NCI-H82 treated with DMSO at 0.1 percent for 48 hours (cell line): Measurements from ENCODE around the gene POU5F1.
"Not testable (repeated sequence)": the region's sequence is repeated elsewhere in the genome, so short reads cannot be mapped to it uniquely, and the experiment has no call there.

Experiments
- DNase-seq: peaks from one replicate; lab custom pipeline; 2025; ENCODE audit not compliant: unreplicated experiment; lab: John Stamatoyannopoulos, UW

Gene POU5F1

DNA sequence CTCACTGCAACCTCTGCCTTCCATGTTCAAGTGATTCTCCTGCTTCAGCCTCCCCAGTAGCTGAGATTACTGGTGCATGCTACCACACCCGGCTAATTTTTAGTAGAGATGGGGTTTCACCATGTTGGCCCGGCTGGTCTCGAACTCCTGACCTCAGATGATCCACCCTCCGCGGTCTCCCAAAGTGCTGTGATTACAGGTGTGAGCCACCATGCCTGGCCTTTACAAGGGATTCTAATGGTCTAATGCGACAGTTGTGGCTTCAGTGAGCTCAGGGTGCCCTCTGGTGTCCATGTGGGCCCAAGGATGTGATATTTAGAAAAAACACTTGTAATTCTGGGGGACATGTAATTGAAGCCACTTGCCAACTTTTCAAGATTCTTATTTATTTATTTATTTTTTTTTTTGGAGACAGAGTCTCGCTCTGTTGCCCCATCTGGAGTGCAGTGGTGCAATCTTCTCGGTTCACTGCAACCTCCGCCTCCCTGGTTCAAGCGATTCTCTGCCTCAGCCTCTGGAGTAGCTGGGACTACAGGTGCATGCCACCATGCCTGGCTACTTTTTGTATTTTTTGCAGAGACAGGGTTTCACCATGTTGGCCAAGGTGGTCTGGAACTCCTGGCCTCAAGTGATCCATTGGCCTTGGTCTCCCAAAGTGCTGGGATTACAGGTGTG lies 22.1 kb upstream of the POU5F1 start:
- peak; percentile 21 for DNase-seq

DNA sequence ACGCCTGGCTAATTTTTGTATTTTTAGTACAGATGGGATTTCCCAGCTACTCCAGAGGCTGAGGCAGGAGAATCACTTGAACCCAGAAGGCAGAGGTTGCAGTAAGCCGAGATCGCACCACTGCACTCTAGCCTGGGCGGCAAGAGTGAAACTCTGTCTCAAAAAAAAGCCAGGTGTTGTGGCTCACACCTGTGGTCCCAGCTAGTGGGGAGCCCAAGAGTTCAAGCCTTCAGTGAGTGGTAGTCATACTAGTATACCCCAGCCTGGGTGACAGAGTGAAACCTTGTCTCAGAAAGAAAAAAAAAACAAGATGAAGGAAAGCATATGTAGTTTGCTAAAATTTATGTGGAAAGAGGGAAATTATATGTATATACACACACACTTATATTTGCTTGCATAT lies 20.0 kb upstream of the POU5F1 start:
- DNase-seq, result no peak

GRCh38 chr6:31189223-31189622 lies 18.7 kb upstream of the POU5F1 start:
- not testable (repeated sequence) for DNase-seq

DNA sequence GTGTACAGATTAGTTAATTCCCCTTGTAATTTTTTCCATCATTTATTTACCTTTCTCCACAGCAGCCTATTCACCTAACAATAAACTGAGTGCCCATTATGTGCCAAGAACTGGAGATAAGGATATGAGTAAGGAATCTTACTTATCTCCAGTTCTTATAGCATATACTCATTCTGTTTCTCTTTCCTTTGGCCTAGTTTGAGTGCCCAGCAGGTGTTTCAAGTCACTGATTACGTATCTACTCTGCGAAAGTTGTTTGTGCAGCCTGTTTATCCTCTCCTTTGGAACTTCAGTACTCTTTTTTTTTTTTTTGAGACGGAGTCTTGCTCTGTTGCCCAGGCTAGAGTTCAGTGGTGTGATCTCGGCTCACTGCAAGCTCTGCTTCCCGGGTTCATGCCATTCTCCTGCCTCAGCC lies 17.3 kb upstream of the POU5F1 start:
- no peak for DNase-seq

DNA sequence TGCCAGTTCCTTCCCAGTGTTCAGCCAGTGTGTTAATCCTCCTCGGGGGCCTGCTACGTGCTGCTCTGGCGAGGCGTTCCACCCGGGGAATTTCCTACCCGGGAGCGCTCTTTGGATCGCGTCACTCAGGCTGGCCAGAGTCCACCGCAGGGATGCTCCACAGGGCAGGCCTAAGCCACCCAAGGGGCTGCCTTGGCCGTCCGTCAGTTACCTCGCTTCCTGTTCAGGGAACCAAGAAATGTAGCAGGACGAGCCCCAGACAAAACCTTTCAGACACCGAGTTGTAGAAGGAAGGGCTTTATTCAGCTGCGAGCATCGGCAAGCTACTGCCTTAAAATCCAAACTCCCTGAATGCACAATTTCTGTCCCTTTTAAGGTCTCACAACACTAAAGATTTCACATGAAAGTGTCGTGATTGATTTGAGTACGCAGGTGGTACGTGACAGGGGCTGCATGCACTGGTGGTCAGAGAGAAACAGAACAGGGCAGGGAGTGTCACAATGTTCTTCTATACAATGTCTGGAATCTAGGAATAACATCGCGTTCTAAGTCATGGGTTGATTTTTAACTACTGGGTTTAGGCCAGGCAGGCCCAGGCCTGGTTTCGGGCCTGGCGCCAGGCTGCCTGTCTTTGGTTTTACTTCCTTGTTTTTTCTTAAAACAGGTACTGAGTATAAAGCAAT lies 15.7 kb upstream of the POU5F1 start:
- DNase-seq, result no peak

DNA sequence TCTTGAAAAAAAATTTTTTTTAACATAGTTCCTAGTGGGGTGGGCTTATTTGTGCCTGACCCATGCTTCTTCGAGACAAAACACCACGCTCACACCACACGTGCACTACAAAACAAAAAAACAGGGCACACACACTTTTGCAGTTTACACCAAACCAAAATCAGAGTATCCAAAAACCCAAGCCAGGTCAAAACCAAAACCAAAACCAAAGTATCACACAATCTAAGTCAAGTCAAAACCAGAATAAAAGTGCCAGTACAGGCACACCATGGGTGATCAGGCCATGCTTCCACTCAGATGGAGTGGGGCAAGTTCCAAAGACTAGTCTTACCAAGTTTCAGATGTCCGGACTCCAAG lies 15.2 kb upstream of the POU5F1 start:
- not testable (repeated sequence) for DNase-seq

DNA sequence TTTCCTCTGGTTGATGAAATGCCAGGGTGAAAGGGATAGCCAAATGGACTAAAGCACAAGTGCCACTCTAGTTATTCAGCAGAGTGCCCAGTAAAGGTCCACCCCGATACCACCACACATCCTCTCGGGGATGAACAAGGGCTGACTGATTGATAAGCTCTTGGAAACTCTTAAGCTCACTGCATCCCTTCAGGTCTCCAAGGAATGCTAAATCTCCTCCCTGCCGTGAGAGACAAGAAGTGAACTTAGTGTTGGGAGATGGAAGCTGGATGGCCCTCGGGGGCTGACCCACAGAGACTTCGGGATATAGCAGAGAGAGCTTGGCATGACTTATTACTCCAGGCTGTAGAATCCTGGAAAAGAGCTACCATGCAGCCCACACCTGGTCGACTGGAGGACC lies 13.4 kb upstream of the POU5F1 start:
- not testable (repeated sequence) for DNase-seq

DNA sequence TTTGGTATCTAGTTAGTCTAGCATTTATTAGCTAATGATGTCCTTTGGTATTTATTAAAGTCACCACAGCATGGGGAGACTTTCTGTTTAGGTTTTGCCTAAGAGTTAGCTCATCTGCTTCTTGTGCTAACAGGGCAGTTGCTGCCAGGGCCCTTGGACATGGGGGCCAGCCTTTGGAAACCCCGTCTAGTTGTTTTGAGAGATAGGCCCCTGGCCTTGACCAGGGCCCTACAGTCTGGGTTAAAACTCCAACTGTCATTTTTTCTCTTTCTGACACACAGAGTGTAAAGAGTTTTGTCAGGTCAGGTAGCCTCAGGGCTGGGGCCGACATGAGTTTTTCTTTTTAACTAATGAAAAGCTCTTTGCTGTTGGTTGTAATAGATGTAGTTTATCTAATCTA lies 12.8 kb upstream of the POU5F1 start:
- DNase-seq, result not testable (repeated sequence)

DNA sequence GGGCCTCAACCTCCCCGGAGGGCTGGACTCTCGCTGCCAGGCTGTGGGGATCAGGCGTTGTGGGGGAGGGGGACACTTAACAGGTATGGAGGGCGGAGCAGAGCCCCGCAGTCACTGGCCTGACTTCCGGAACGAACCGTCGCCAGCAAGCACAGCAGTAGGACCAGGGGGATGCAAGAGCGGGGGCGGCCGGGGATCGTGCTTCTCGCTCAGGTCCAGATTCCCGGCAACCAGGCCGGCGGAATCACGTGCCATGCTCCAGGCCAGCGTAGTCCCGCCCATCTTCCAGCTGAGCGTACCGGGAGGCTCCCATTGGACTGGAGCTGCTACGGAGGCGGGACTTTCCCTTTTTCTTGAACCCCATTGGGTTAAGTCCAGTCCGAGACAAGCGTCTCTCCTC lies 10.0 kb upstream of the POU5F1 start:
- DNase-seq, result no peak

DNA sequence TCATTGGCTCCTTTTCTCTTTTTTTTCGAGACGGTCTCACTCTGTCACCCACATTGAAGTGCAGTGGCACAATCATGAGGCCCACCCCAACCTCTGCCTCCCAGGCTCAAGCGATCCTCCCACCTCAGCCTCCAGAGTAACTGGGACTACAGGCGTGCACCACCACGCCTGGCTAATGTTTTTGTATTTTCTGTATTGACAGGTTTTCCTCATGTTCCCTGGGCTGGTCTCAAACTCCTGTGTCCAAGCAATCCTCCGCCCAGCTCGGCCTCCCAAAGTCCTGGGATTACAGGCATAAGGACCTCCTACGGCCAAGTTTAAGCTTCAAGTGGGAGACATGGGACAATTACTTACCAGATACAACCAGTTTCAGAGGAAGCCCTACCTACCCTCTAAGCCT lies 9.4 kb upstream of the POU5F1 start:
- no peak for DNase-seq

DNA sequence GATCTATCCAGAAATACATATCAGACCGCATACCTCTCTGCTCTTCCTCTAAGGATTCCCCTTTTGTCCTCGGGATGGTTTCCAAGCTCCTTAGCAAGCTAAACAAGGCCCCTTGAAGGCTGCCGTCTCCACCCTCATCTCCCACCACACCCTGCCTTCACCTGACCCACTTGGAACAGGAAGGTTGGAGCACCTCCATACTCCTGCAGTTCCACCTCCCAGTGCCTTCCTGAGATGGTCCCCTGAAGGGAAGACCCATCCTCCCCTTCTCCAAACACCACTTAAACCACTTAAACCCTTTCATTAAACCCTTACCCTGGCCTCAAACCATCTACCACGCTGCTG lies 8.5 kb upstream of the POU5F1 start:
- DNase-seq, result no peak

DNA sequence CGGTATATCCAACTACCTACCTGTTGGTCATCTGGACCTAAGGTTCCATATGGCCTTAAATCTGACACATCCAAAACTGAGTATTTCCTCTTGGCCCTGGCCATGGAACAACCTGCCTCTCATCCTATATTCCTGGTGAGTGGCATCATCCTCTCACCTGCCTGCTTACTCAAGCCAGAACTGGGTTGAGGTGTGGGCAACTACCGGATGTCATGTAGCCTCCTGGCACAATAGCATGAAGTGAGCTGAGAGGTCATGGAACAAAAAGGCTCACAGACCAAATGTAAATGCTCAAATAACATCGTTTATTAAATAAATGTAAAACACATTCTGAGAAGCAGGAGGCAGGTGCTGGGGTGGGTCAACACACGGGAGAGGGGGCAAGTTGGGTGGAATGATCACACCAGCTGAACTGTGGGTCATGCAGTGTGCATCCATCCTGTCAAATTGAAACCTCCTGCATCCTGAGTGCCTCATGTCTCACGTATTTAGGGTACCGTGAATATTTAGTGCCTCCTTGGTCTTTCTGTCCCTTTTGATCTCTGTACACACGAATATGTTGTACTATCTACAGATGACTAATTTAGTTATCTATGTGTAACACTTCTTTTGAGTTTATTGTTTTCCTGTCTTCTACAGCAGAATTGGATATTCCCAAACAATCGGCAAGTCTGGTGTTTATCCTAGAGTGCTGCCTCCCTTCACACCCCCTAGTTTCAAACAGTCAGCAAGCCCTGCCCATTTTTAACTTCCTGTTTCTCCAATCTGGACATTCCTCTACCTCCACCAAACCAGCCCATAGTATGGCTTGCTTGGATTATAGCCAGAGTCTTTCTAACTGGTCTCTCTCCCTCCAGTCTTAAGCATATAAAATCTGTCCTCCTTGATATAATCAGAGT lies 7.9 kb upstream of the POU5F1 start:
- DNase-seq, result no peak

- DNase-seq, result no peak
These were observed 5.5 kb upstream of the POU5F1 start for GRCh38 chr6:31175971-31176370.

DNA sequence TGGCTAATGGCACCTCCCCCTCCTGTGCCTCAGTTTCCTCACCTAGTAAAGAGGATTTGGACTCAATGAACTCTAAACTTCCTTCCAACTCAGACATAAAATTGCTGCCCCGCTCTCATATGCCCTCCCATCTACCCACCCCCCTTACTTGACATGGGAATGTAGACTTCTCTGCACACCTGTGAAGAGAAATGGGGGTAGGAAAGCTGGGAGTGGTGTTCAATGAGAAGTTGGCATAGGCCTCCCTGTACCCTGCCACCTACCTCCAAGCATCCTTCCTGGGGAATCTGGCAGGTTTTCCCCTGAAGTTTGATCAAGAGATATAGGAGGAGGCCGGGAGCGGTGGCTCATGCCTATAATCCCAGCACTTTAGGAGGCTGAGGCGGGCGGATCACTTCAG lies 3.9 kb upstream of the POU5F1 start:
- DNase-seq, result no peak

DNA sequence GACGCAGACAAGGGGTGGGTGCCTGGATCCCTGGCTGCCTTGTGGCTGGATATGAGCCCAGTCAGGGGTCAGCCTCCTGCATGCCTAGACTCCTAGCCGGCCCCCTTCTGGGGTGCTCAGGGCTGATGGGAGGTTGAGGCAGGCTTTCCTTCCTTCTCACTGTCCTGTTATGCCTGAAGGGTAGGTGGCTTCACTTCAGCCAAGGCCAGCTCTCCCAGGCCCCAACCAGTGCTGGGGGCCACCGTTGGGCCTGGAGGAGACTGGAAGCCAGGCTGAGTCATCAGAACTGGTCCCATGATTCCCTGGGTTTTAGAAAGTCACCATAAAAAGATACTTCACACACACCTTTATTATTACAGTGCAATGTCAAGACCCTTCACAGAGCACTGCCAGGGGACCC lies 2.9 kb upstream of the POU5F1 start:
- DNase-seq, result no peak

- no peak for DNase-seq
These were observed 2.5 kb upstream of the POU5F1 start for GRCh38 chr6:31172973-31173384.

DNA sequence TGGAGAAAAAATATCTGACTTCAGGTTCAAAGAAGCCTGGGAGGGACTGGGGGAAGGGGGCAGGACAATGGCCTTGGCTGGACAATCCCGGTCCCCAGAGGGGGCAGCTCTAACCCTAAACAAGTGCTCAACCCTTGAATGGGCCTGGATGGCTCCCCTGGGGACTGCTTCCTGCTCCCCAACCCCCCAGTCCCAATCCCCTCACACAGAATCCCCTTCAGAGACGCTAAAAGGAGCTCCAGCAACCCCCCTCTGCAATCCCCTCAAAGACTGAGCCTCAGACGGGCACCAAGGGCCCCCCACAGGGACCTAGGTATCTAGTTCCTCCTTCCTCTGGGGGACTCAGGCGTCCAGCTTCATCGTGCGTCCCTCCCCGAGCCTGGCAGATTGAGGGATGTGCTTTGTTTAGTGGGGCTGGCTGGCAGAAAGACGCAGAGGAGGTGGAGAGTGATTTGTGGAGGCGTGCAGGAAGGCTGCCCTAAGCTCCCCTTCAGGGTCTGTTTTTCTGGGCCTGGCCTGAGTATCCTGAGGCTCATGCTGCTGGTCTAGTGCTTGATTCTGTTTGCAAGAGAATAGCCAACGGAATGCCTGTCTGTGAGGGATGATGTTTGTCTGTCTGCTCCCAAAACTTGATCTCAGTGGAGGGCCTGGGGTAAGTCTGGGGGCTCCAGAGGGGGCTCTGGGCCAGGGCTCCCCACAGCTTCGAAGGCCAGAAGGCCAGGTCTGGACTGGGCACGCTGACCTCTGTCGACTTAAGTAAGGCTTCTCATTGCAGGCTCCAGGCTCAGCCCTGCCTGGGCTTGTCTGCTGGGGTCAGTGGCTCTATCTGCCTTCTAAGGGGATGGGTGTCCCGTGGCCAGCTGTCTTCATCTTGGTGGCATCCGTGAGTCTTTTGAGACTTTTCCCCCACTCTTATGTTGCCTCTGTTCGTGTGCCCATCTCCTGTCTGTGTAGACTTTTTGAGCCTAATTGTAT lies 1.7 kb upstream of the POU5F1 start:
- DNase-seq, result no peak

DNA sequence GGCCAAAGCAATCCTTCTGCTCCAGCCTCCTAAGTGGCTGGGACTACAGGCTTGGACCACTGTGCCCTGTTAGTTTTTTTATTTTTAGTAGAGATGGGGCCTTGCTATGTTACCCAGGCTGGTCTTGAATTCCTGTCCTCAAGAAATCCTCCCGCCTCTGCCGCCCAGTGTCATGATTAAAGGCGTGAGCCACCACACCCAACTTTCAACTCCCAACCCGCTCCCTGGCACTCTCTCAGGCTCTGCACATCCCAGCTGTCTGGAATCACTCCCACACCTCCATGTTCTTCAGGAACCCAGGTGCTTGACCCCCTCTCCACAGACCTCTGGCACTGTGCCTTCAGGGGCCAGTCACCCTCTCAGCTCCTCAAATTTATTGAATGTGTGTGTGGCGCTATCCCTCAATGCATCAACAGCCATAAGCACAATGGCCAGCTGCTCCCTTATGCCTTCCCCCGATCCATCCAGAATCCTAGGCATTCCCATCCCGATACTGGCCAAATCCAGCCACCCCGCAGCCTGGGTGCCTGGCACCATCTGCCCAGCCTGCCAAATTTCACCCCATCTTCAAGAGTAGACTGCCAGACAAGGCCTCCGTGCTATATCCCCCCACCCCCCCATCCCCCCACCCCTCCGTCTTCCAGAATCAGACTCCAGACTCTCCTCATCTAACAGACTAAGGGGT lies 647 bp upstream of the POU5F1 start:
- no peak for DNase-seq

- DNase-seq, result not testable (repeated sequence)
These were observed 453 bp downstream of the POU5F1 start for GRCh38 chr6:31169858-31170599.
